Uterus (tissue), 4 donors: ENCODE measurements around the gene ARHGEF7. TPM values are rescaled to one million over a fixed set of nuclear protein-coding genes. Genes with fewer than 3 reads are reported as not detected.

ENCODE experiments used
- DNase-seq, 2 donors: peaks; one replicate each; pipeline ENCODE4 v3.0.0-alpha.2; 2019 to 2020
- H3K27ac ChIP-seq, 2 donors: fragments of 200-600 bp; sonication (generic); 1 replicate in 1 of 2; 2 replicates in 1 of 2; pipeline ENCODE4 v1.5.1; 2016 to 2018
- H3K27me3 ChIP-seq, 2 donors: fragments of 200-600 bp; sonication (generic); one replicate each; pipeline ENCODE4 v1.5.1; 2018 to 2019; ENCODE audit warnings: control low read depth in 1 of 2
- H3K36me3 ChIP-seq, 2 donors: fragments of 200-600 bp; sonication (generic); one replicate each; pipeline ENCODE4 v1.5.1; 2019; ENCODE audit warnings: control low read depth in 1 of 2
- H3K4me1 ChIP-seq, 2 donors: fragments of 200-600 bp; sonication (generic); one replicate each; pipeline ENCODE4 v1.5.1; 2018 to 2019; ENCODE audit warnings: control low read depth in 1 of 2
- H3K4me3 ChIP-seq, 2 donors: fragments of 200-600 bp; sonication (generic); 1 replicate in 1 of 2; 2 replicates in 1 of 2; pipeline ENCODE4 v1.5.1; 2018 to 2019; ENCODE audit warnings: mild to moderate bottlenecking in 1 of 2
- H3K9me3 ChIP-seq, 2 donors: fragments of 200-600 bp; sonication (generic); one replicate each; pipeline ENCODE4 v1.5.1; 2019; ENCODE audit warnings: control low read depth in 1 of 2
- POLR2A ChIP-seq, 2 donors: fragments of 450-650 bp; IDR thresholded peaks; one replicate each; pipeline ENCODE4 v1.6.1; 2016; ENCODE audit warnings: antibody characterized with exemption in 2 of 2, mild to moderate bottlenecking in 1 of 2, moderate library complexity in 1 of 2
- intact Hi-C: fragments of 100-400 bp; cut with DNase I; formaldehyde crosslinking; loops from one replicate; pipeline ENCODE4 v1.15.1; 2023; ENCODE audit warnings: low total_unique reads
- total RNA-seq, 4 donors: library from RNA; depleted of rRNA in 3 of 4; stranded (reverse); fragments of >200 nt in 3 of 4; gene quantifications; one replicate each; pipeline versions ENCODE4 v1.1.0 to v1.2.4, GENCODE V29; 2014 to 2023
- TF ChIP-seq, protein P1 (sequence below), 4 experiments: fragments of 200-600 bp in 2 of 4; fragments of 450-650 bp in 2 of 4; sonication (generic) in 2 of 4; IDR thresholded peaks; one replicate each; pipeline ENCODE4 v1.5.1; 2016 to 2019; ENCODE audit warnings: antibody characterized with exemption in 4 of 4, mild to moderate bottlenecking in 2 of 4, moderate library complexity in 1 of 4
- donor health status: DM: yes; HTN: yes; CAD: no.

The ARHGEF7 gene
- total RNA-seq, 4 donors from 2014 or later: 42.6 to 152 (median 127) TPM

DNA sequence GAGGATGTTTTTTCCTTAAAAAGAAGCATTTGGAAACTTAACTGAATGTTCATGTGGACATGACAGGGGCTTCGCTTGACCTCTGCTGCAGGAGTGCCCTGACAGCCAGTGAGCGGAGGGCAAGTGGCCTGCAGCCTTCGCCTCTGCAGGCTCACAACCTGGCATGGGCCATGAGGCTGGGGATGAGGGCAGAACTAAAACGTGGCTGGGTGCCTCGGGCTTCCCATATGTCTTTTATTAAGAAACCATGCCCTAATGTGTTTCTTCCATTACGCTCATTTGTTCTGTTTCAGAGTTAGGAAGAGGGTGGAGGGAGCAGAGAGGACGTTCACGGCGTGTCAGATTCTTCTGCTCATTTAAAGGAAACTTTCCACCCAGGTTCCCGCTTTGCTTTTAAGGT is 2.9 kb downstream of the ARHGEF7 start:
- no peak for DNase-seq
- TF ChIP-seq POLR2A (IDR thresholded peaks at IDR 0.05): no peak
- TF ChIP-seq, protein P1, sequence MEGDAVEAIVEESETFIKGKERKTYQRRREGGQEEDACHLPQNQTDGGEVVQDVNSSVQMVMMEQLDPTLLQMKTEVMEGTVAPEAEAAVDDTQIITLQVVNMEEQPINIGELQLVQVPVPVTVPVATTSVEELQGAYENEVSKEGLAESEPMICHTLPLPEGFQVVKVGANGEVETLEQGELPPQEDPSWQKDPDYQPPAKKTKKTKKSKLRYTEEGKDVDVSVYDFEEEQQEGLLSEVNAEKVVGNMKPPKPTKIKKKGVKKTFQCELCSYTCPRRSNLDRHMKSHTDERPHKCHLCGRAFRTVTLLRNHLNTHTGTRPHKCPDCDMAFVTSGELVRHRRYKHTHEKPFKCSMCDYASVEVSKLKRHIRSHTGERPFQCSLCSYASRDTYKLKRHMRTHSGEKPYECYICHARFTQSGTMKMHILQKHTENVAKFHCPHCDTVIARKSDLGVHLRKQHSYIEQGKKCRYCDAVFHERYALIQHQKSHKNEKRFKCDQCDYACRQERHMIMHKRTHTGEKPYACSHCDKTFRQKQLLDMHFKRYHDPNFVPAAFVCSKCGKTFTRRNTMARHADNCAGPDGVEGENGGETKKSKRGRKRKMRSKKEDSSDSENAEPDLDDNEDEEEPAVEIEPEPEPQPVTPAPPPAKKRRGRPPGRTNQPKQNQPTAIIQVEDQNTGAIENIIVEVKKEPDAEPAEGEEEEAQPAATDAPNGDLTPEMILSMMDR (IDR thresholded peaks at IDR 0.05): no peak
- no peak overlapping the region for H3K4me3 ChIP-seq
- peaks cover 0 to 8% of the 10 kb centered on the region in 2 donors for H3K27me3 ChIP-seq
- H3K36me3 ChIP-seq: no peaks in the 10 kb centered on the region
- intact Hi-C loops: no loop called here
- H3K9me3 ChIP-seq: no peaks in the 10 kb centered on the region
- H3K4me1 ChIP-seq: no peaks in the 10 kb centered on the region
- peak overlapping the region; percentile 81 to 84 for H3K27ac ChIP-seq

DNA sequence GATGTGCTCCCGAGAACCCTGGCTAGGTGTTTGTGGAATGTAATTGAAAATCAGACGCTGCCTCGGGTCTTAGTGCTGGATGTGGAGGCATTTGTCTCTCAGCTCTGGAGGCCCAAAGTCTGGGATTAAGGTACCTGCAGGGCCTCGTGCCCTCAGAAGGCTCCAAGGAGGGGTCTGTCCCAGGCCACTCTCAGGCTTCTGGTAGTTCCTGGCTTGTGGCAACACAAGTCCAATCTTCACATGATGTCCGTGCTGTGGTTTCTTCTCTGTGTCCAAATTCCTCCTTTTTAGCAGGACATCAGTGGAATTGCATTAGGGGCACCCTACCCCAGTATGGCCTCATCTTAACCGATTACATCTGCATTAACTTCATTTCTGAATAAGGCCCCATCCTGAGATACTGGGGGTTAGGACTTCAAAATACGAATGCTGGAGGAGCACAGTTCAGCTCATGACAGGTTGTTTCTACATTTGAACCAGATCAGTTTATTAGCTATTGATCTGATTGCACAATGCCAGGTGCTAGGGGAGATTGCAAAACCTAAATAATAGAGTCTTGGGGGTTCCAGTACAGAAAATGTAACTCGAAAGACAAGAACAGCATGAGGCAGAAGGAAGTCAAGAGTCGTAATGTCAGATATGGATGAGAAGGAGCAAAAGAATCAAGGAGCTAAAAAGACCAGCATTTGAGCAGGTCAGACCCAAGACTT is 3.9 kb downstream of the ARHGEF7 start:
- intact Hi-C loops: no loop called here
- H3K4me1 ChIP-seq: no peaks in the 10 kb centered on the region
- H3K36me3 ChIP-seq: no peaks in the 10 kb centered on the region
- no peaks in the 10 kb centered on the region for H3K9me3 ChIP-seq
- TF ChIP-seq, protein P1 (IDR thresholded peaks at IDR 0.05): no peak
- no peak for TF ChIP-seq POLR2A (IDR thresholded peaks at IDR 0.05)
- peak overlapping the region; percentile 81 to 84 for H3K27ac ChIP-seq
- peaks cover 0 to 8% of the 10 kb centered on the region in 2 donors for H3K27me3 ChIP-seq
- no peak for DNase-seq
- no peak overlapping the region for H3K4me3 ChIP-seq

DNA sequence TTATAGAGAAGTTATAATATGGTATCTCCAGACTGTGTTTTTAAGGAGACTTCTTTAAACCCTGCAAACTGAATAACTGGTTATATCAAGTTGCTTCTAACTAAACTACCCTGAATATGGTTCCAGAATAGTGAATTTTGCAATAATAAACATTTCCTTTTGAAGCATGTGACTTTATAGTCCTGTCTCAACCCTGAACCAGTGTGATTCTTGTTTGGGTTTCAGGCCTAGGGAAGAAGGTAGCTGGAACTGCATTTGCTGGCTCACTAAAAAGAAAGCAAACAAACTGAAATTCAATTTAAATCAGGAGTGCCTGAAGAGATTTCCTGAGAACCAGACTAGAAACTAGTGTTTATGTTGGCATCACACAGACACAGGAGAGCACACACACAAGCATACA is 4.9 kb downstream of the ARHGEF7 start:
- Histone ChIP-seq H3K4me1 (no peaks in the 10 kb centered on the region), H3K36me3 (no peaks in the 10 kb centered on the region), H3K27ac (peak overlapping the region in 1 of 2 donors; percentile 84), H3K9me3 (no peaks in the 10 kb centered on the region), H3K27me3 (peaks cover 0 to 8% of the 10 kb centered on the region in 2 donors), H3K4me3 (no peak overlapping the region)
- intact Hi-C loops: no loop called here
- TF ChIP-seq, protein P1 (IDR thresholded peaks at IDR 0.05): no peak
- TF ChIP-seq POLR2A (IDR thresholded peaks at IDR 0.05): no peak
- DNase-seq: no peak

DNA sequence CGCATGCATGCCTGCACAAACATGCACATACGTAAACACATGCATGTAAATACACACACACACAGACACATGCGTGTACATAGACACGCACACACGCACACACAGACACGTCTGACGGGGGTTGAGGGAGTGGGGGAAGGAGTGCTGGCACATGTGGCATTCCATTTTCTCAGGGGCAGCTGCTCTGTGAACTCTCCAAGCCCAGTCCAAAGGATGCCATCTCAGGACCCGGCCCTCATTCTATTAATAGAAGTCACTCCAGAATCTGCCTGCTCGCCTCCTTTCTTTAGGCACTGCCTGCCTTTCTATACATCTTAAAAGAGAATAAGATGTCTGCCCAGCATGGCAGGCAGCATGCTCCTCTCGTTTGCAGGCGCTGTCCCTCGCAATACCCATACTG is 5.3 kb downstream of the ARHGEF7 start:
- H3K9me3 ChIP-seq: no peaks in the 10 kb centered on the region
- TF ChIP-seq POLR2A (IDR thresholded peaks at IDR 0.05): no peak
- TF ChIP-seq, protein P1 (IDR thresholded peaks at IDR 0.05): no peak
- no peaks in the 10 kb centered on the region for H3K36me3 ChIP-seq
- no peak overlapping the region for H3K4me3 ChIP-seq
- H3K27ac ChIP-seq: no peak overlapping the region
- intact Hi-C loops: no loop called here
- no peak for DNase-seq
- peaks cover 0 to 8% of the 10 kb centered on the region in 2 donors for H3K27me3 ChIP-seq
- no peaks in the 10 kb centered on the region for H3K4me1 ChIP-seq

DNA sequence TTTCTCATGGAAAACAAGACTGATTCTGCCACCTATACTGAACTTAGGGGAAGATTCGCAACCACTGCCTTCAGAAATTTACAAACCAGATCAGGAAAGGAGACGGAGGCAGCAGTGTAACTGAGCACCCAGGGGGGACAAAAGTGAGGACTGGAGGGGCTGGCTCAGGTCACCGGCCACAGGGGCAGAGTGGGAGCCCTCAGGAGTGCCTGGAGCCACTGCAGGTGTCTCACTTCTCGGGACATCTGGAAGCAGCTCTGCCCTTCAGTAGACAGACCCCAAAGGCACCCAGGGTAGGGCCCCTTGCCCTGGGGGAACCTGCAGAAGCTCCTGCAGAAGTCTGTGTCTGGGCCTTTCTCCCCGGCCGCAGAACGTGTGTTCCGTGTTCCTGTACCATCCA is 5.8 kb downstream of the ARHGEF7 start:
- H3K36me3 ChIP-seq: no peaks in the 10 kb centered on the region
- H3K9me3 ChIP-seq: no peaks in the 10 kb centered on the region
- DNase-seq: no peak
- intact Hi-C loops: no loop called here
- peaks cover 0 to 6% of the 10 kb centered on the region in 2 donors for H3K27me3 ChIP-seq
- TF ChIP-seq, protein P1 (IDR thresholded peaks at IDR 0.05): no peak
- TF ChIP-seq POLR2A (IDR thresholded peaks at IDR 0.05): no peak
- no peak overlapping the region for H3K4me3 ChIP-seq
- H3K4me1 ChIP-seq: no peaks in the 10 kb centered on the region
- no peak overlapping the region for H3K27ac ChIP-seq
